Fibroblast of lung (primary cell): ENCODE measurements around the gene NDEL1. TPM values are rescaled to one million over a fixed set of nuclear protein-coding genes. Genes with fewer than 3 reads are reported as not detected.
A peak's percentile ranks its signal among the peaks of the same experiment; 100 is the strongest.

Experiments
- DNase-seq, 2 donors: peaks; one replicate each; pipeline versions ENCODE4 v3.0.0 to v3.0.0-alpha.2; 2010; ENCODE audit warnings: low read depth in 2 of 2
- H2AFZ ChIP-seq: 2 replicates; pipeline ENCODE4 v1.5.1; 2012; ENCODE audit warnings: low read length, control low read depth, inconsistent platforms
- H3K27ac ChIP-seq: 2 replicates; pipeline ENCODE4 v1.5.1; 2011; ENCODE audit warnings: low read length, control low read depth; ENCODE audit not compliant: insufficient read depth
- H3K27me3 ChIP-seq: 2 replicates; pipeline ENCODE4 v1.5.1; 2011; ENCODE audit warnings: mild to moderate bottlenecking, low read length; ENCODE audit not compliant: control insufficient read depth, insufficient read depth
- H3K36me3 ChIP-seq: 2 replicates; pipeline ENCODE4 v1.5.1; 2011; ENCODE audit warnings: low read length; ENCODE audit not compliant: control insufficient read depth, insufficient read depth
- H3K4me1 ChIP-seq: 2 replicates; pipeline ENCODE4 v1.5.1; 2011; ENCODE audit warnings: low read length; ENCODE audit not compliant: control insufficient read depth, insufficient read depth; ENCODE audit errors: extremely low read depth
- H3K4me2 ChIP-seq: 2 replicates; pipeline ENCODE4 v1.5.1; 2011; ENCODE audit warnings: low read length, control low read depth; ENCODE audit not compliant: insufficient read depth; ENCODE audit errors: extremely low read depth
- H3K4me3 ChIP-seq, 4 experiments: fragments of 200-600 bp in 1 of 4; sonication (generic) in 1 of 4; replicated peaks in 1 of 4; 2 replicates each; pipeline ENCODE4 v1.5.1; 2011 to 2016; ENCODE audit warnings: low read length in 4 of 4, low read depth in 3 of 4, mild to moderate bottlenecking in 3 of 4, control low read depth in 2 of 4, inconsistent platforms in 1 of 4, mixed read lengths in 1 of 4; ENCODE audit not compliant: insufficient read depth in 1 of 4; ENCODE audit errors: control extremely low read depth in 1 of 4
- H3K79me2 ChIP-seq: 2 replicates; pipeline ENCODE4 v1.5.1; 2012; ENCODE audit warnings: mild to moderate bottlenecking, low read length, inconsistent platforms; ENCODE audit not compliant: control insufficient read depth, insufficient read depth
- H3K9ac ChIP-seq: 2 replicates; pipeline ENCODE4 v1.5.1; 2011; ENCODE audit warnings: mild to moderate bottlenecking, low read length, control low read depth; ENCODE audit not compliant: insufficient read depth
- H3K9me3 ChIP-seq: 2 replicates; pipeline ENCODE4 v1.5.1; 2012; ENCODE audit warnings: low read depth, low read length; ENCODE audit not compliant: control insufficient read depth, insufficient read depth
- H4K20me1 ChIP-seq: 2 replicates; pipeline ENCODE4 v1.5.1; 2011; ENCODE audit warnings: low read length; ENCODE audit not compliant: control insufficient read depth, insufficient read depth; ENCODE audit errors: extremely low read depth
- EZH2 ChIP-seq: IDR thresholded peaks from 2 replicates; pipeline ENCODE4 v1.5.1; 2012; ENCODE audit warnings: low read length, control low read depth, mild to moderate bottlenecking; ENCODE audit errors: missing control alignments
- polyA plus RNA-seq, 2 donors: library from polyadenylated mRNA; depleted of rRNA in 1 of 2; stranded (reverse) in 1 of 2; unstranded in 1 of 2; fragments of >200 nt; gene quantifications; 2 replicates each; pipeline ENCODE4 v1.2.1, GENCODE V29; 2011 to 2012; ENCODE audit warnings: missing spikeins in 1 of 2
- total RNA-seq: library from RNA; depleted of rRNA; stranded (reverse); fragments of >200 nt; gene quantifications from 2 replicates; pipeline ENCODE4 v1.2.1, GENCODE V29; 2014
- TF ChIP-seq, protein P1 (sequence below), 2 donors: IDR thresholded peaks in 1 of 2; conservative IDR thresholded peaks in 1 of 2; 1 replicate in 1 of 2; 2 replicates in 1 of 2; pipeline ENCODE4 v1.5.1; 2011 to 2012; ENCODE audit warnings: low read length in 2 of 2, control low read depth in 1 of 2, inconsistent platforms in 1 of 2, low read depth in 1 of 2, mild to moderate bottlenecking in 1 of 2

The NDEL1 gene
- total and polyA plus RNA-seq, 2 donors (not counting 1 experiment from before 2014, with no cell fraction given), result 45.4 to 88.6 TPM

DNA sequence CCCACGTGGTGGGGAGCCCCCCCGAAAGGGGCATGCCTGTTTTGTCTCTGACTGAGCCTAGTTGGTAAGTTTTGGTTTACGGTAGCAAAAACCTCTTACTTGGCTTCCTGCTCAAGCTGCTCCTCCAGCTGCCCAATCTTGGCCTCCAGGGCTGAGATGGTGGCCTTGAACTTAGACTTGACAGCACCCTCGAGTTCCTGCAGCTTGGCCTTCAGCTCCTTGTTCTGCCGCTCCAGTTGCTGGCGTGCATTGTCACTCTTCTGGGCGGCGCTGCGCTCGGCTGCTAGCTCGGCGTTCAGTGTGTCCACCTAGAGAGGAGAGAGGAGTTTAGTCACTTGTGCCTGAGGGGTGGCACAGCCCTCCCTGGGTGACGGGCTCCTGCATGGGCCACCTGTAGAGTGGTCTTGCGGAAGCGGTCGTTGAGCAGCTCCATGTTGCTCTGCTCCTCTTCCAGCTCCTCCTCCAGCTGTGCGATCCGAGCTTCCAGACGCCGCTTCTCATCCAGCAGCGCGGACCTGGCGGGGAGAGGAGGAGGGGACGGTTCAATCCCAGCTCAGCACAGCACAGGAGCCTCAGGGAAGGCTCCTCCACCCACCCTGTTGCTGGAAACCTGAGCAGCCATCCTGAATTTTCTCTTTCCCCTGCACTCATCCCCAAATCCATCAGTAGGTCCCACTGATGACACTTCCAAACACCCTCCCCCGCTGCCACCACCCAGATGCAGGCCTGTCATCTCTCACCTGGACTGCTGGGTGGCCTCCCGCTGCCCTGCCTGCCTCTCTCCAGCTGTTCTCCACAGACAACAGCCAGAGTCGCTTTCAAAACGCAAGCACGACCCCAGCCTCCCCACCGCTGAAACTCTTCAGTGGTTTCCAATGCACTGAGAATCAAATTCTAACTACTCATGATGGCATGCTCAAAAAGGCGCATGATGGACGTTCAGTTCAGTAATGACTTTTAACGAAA lies 44.6 kb downstream of the NDEL1 start:
- peaks cover 26% of the 10 kb centered on the region for H3K36me3 ChIP-seq
- no peaks in the 10 kb centered on the region for H3K27me3 ChIP-seq
- no peaks in the 10 kb centered on the region for H4K20me1 ChIP-seq
- DNase-seq, result no peak
- no peaks in the 10 kb centered on the region for H3K79me2 ChIP-seq
- H3K4me2 ChIP-seq, result peak overlapping the region; percentile 49
- H3K4me1 ChIP-seq, result peaks cover 9% of the 10 kb centered on the region
- H2AFZ ChIP-seq, result no peak overlapping the region
- TF ChIP-seq, protein P1, sequence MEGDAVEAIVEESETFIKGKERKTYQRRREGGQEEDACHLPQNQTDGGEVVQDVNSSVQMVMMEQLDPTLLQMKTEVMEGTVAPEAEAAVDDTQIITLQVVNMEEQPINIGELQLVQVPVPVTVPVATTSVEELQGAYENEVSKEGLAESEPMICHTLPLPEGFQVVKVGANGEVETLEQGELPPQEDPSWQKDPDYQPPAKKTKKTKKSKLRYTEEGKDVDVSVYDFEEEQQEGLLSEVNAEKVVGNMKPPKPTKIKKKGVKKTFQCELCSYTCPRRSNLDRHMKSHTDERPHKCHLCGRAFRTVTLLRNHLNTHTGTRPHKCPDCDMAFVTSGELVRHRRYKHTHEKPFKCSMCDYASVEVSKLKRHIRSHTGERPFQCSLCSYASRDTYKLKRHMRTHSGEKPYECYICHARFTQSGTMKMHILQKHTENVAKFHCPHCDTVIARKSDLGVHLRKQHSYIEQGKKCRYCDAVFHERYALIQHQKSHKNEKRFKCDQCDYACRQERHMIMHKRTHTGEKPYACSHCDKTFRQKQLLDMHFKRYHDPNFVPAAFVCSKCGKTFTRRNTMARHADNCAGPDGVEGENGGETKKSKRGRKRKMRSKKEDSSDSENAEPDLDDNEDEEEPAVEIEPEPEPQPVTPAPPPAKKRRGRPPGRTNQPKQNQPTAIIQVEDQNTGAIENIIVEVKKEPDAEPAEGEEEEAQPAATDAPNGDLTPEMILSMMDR (conservative IDR thresholded peaks at IDR 0.05 in 1 of 2, IDR thresholded peaks at IDR 0.05 in 1 of 2; ENCODE audit: low read depth in 1 of 2, low read length in 2 of 2), result no peak
- TF ChIP-seq EZH2, result no peak
- H3K9me3 ChIP-seq, result no peaks in the 10 kb centered on the region
- peak overlapping the region; percentile 14 for H3K9ac ChIP-seq
- no peak overlapping the region for H3K4me3 ChIP-seq
- peak overlapping the region; percentile 48 for H3K27ac ChIP-seq

DNA sequence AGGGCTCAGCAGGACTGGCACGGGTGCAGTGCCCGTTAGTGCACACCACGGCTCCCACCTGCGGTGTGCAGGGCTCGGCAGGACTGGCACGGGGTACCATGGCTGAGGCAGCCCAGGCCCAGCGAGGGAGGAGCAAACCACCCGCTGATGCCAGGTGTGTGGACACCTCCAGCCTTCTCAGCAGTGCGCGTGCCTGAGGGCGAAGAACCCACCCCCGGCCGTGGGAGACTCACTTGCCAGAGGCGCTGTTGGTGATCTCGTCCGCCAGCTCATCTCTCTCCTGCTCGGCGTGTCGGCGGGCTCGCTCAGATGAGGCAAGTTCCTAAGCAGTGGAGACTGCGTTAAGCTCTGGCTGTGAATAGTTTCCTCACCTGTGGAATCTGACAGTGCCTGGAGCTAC lies 45.4 kb downstream of the NDEL1 start:
- Histone ChIP-seq H3K4me3 (no peak overlapping the region), H3K27ac (no peak overlapping the region), H3K9ac (no peak overlapping the region), H3K36me3 (peaks cover 21% of the 10 kb centered on the region), H3K9me3 (no peaks in the 10 kb centered on the region), H4K20me1 (no peaks in the 10 kb centered on the region), H3K4me1 (peaks cover 9% of the 10 kb centered on the region), H3K79me2 (no peaks in the 10 kb centered on the region), H3K4me2 (no peak overlapping the region), H3K27me3 (no peaks in the 10 kb centered on the region), H2AFZ (no peak overlapping the region)
- TF ChIP-seq EZH2, result no peak
- TF ChIP-seq, protein P1 (conservative IDR thresholded peaks at IDR 0.05 in 1 of 2, IDR thresholded peaks at IDR 0.05 in 1 of 2; ENCODE audit: low read depth in 1 of 2, low read length in 2 of 2), result no peak
- DNase-seq, result no peak

DNA sequence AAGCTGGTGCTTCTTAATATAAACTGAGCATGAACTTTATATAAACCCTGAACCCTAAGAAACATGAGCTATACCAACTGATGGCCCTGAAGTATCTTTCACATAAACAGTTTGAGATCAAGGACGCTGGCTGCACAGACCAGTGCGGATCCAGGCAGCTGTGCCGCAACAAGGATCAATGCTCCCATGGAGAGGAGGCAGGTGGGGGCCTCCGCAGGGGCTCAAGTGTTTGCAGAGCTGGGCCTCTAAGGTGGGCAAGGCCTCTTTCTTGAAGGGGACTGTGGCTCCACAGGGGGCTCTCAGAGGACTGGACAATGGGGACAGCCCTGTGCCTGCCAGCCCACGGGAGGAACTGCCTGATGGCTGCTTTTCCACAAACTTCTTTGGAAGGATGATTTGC lies 46.0 kb downstream of the NDEL1 start:
- peaks cover 18% of the 10 kb centered on the region for H3K36me3 ChIP-seq
- no peak overlapping the region for H2AFZ ChIP-seq

More for the DNA sequence above, 46.0 kb downstream of the NDEL1 start:
- no peak for DNase-seq
- H4K20me1 ChIP-seq, result no peaks in the 10 kb centered on the region
- no peak overlapping the region for H3K4me3 ChIP-seq
- no peak overlapping the region for H3K4me2 ChIP-seq
- no peak overlapping the region for H3K9ac ChIP-seq
- H3K79me2 ChIP-seq, result no peaks in the 10 kb centered on the region
- H3K9me3 ChIP-seq, result no peaks in the 10 kb centered on the region
- H3K4me1 ChIP-seq, result peaks cover 9% of the 10 kb centered on the region
- no peak for TF ChIP-seq EZH2
- no peaks in the 10 kb centered on the region for H3K27me3 ChIP-seq
- no peak overlapping the region for H3K27ac ChIP-seq
